GM12875 (cell line): Measurements from ENCODE around the gene STAM2.

ENCODE experiments used
- H3K4me3 ChIP-seq: one replicate; pipeline ENCODE4 v1.5.1; 2011; ENCODE audit warnings: low read depth, low read length, control low read depth
- TF ChIP-seq, protein P1 (sequence below): IDR thresholded peaks from 2 replicates; pipeline ENCODE4 v1.5.1; 2011; ENCODE audit warnings: low read depth, mild to moderate bottlenecking, control low read depth, inconsistent platforms, low read length, moderate library complexity, borderline replicate concordance; ENCODE audit not compliant: insufficient read depth

The STAM2 gene

DNA sequence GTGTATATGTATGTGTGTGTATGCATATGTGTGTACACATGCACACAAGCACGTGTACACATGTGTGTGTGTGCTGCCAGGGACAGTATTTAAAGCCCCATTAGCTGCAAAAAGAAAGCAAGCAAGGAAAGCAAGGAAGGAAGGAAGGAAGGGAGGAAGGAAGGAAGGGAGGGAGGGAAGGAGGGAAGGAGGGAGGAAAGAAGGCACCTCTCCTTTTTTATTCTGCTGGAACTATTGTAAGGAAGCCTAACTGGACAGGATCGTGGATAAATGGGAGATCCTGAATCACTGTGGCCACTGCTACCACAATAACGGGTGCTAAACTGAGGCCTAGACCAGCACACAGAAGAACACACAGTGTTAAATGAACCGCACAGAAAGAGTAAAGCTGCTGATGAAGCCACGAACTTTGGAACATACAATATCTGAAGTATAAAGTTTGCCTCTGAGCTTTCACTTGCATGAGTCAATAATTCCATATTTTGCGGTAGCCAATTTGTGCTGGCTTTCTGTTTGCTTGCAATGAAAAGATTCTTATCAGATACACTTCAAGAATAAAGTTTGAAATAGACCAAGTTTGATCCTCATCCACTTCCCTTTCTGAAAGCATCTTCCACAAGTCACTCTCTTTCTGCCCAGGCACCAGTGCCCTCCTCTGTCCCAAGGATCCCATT lies 92.2 kb downstream of the STAM2 start:
- H3K4me3 ChIP-seq: no peak overlapping the region
- TF ChIP-seq, protein P1, sequence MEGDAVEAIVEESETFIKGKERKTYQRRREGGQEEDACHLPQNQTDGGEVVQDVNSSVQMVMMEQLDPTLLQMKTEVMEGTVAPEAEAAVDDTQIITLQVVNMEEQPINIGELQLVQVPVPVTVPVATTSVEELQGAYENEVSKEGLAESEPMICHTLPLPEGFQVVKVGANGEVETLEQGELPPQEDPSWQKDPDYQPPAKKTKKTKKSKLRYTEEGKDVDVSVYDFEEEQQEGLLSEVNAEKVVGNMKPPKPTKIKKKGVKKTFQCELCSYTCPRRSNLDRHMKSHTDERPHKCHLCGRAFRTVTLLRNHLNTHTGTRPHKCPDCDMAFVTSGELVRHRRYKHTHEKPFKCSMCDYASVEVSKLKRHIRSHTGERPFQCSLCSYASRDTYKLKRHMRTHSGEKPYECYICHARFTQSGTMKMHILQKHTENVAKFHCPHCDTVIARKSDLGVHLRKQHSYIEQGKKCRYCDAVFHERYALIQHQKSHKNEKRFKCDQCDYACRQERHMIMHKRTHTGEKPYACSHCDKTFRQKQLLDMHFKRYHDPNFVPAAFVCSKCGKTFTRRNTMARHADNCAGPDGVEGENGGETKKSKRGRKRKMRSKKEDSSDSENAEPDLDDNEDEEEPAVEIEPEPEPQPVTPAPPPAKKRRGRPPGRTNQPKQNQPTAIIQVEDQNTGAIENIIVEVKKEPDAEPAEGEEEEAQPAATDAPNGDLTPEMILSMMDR: no peak

DNA sequence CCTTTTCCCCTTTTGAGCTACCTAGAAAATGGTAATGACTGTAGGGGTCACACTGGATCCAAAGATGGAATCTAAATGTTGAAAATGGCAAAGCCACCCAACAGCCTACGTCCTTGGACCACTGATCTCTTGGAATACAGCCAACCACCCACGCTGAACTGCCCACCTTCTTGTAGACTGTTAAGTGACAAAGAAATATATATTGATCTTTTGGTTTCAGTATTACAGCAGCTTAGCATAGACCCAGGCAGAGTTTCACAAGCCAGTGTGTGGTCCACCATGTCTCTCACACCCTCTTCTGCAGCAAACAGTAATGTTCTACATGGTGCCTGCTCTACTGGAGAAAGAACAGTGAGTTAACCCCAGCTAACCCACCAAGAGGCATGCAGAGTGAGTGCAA lies 96.9 kb downstream of the STAM2 start:
- TF ChIP-seq, protein P1: no peak

DNA sequence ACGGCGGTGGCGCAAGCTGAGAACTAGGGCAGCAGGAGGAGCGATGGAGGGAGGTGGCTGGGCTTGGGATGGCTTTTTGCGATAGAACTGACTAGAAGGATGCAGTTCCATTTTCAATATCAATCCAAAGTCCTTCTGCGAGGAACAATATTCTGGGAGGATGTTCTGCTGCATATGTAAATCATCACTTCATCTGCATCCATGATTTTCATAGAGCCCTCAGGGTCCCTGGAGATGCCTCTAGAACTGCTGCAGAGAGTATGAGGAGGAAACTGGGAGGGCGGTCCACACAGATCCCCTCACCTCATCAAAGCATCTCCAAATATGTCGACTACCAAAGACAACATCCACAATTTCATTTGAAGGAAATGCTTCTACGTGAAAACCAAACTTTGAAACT lies 97.5 kb downstream of the STAM2 start:
- no peak overlapping the region for H3K4me3 ChIP-seq
- TF ChIP-seq, protein P1: no peak

More for the DNA sequence above, 96.9 kb downstream of the STAM2 start:
- H3K4me3 ChIP-seq: no peak overlapping the region

DNA sequence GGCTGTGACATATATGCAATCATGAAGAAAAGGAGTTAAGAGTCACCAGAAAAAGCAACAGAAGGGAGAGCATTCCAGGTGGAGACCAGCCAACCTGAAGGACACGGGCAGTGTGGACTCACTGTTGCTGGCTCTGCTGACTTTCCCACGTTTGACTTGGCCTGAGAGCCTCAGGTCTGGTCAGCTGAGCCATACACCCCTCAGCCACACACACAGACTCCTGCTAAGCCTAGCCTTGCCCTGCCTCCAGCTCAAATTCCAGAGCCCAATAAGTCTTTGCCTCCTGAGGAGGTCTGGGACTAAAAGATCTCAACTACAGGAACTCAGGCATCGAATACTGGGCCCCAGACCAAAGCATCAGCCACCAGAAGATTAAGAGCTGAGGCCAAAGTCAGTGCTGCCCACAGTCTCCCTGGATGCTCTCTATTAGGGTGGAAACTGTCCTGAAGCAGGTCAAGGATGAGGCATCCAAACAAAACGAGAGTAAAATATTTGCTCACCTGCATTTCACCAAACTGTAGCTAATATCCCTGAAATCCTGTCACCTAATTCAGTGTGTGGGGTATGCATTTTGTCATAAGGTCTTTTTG lies 100.0 kb downstream of the STAM2 start:
- H3K4me3 ChIP-seq: no peak overlapping the region
- TF ChIP-seq, protein P1: no peak

DNA sequence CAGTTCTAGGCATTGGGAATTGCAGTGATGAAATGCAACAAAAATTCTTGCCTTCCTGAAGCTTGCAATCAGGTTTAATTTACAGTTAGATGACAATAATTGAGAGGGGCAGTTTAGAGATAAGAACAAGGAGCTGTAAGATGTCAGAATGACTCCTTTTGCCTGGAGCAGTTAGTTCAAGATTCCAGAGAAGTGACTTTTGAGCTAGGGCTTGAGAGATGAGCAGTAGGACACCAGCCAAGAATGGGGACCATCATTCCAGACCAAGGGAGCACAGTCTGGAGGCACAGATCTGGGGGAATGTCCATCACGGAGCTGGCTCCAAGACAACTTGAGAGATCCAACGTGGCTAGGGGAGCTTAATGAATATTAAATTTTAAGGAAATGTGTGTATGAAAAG lies 103.6 kb downstream of the STAM2 start:
- H3K4me3 ChIP-seq: no peak overlapping the region
- TF ChIP-seq, protein P1: no peak

DNA sequence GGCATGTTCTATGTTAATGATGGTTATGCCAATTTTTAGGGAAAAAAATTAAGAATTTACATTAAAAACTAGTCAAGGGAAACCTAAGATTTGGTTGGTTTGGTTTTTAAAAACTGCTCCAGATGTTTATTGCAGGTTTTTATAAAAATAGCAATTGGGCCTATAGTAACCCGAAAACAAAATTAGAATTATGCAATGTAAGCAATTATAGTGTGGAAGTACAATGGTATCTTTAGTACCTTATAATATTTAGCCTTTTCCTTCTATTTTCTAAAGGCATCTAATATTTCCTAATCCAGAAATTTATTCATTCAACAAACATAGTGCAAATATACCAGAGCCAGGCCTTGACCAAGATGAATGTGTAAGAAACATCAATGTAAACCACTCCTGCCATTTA lies 104.0 kb downstream of the STAM2 start:
- no peak overlapping the region for H3K4me3 ChIP-seq
- TF ChIP-seq, protein P1: no peak

DNA sequence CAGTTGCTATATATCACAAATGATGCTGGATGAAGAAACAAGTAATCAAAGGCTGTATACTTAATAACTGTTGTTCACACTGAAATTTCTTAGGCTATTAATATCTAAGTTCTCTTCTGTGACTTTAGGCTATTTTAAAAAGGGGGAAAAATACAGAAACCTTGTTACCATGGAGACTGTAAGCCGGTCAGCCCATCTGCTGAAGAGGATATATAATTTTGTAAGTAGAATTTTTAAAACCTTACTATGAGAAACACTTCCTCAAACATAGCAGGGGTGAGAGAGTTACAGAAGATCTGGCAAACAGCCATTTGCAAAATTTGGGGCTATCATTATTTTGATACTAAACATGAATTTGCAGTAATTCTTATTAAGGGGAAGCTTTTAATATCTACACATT lies 104.5 kb downstream of the STAM2 start:
- TF ChIP-seq, protein P1: no peak

More for the DNA sequence above, 104.5 kb downstream of the STAM2 start:
- no peak overlapping the region for H3K4me3 ChIP-seq
